SKM-1 (cell line): Measurements from ENCODE around the gene RTKN.
"Not testable (repeated sequence)": the region's sequence is repeated elsewhere in the genome, so short reads cannot be mapped to it uniquely, and the experiment has no call there.

ENCODE experiments used
- DNase-seq: peaks from one replicate; lab custom pipeline; 2025; ENCODE audit not compliant: unreplicated experiment; lab: John Stamatoyannopoulos, UW

The RTKN gene

GRCh38 chr2:74441690-74442482, at the start of gene RTKN:
Gene RTKN (minus strand): TSS chr2:74441937. CDS start chr2:74441816, 121 bp downstream.
- DNase-seq = no peak

DNA sequence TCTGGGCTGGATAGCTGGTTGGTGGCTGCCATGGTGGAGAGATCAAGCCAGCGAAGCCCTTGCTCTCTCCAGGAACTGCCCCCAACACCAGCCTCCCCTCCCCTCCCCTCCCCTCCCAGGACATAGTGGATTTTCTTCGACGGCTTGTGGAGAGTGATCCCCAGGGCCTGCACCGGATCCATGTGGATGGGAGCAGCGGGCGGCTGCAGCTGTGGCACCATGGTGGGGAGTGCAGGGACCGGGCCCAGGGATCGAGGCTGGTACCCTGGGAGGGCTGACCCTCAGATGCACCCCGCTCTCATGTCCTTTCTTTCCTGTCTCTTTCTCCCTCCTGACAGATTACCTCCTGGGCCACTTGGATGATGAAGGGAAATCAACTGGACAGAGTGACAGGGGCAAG, 48.2 kb upstream of the RTKN start:
- DNase-seq = no peak

DNA sequence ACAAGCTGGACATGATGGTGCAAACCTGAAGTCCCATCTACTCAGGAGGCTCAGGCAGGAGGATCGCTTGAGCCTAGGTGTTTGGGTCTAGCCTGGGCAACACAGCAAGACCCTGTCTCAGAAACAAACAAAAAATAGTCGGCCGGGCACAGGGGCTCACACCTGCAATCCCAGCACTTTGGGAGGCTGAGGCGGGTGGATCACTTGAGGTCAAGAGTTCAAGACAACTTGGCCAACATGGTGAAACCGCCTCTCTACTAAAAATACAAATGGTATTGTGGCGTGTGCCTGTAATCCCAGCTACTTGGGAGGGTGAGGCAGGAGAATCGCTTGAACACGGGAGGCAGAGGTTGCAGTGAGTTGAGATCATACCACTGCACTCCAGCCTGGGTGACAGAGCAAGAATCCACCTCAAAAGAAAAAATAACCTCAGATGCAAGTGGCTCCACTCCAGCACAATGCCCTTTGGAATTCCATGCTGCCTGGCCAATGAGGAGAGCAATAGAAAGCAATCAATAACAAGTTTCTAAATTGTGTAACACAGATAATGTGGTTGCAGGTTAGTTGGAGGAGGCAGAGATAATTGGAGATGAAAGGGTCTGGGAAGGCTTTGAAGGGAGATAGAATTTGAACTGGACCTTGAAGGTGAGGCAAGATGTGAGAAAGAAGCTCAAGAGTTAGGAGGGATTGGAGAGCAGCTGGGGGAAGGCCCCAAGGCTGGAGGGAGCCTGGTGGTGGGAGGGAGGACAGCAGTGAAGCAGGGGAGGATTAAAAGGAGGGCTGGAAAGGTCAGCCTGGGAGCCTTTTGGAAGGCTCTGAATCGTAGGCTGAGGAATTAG, 47.1 kb upstream of the RTKN start:
- DNase-seq = no peak

GRCh38 chr2:74486141-74486540, 44.4 kb upstream of the RTKN start:
- no peak for DNase-seq

DNA sequence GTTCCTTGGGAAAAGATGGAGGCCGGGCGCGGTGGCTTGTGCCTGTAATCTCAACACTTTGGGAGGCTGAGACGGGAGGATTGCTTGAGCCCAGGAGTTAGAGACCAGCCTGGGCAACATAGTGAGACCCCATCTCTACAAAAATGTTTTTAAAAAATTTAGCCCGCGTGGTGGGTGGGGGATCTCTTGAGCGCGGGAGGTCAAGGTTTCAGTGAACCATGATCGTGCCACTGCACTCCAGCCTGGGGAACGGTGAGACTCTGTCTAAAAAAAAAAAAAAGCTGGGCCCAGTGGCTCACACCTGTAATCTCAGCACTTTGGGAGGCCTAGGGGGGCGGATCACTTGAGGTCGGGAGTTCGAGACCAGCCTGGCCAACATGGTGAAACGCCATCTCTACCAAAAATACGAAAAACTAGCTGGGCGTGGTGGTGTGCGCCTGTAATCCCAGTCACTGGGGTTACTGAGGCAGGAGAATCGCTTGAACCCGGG, 42.0 kb upstream of the RTKN start:
- not testable (repeated sequence) for DNase-seq

- DNase-seq = peak; percentile 93
Measured at GRCh38 chr2:74482801-74483674, 41.3 kb upstream of the RTKN start, which contains the start of the genes CCDC142 and TTC31. Gene CCDC142 (minus strand): TSS chr2:74482998. CDS start chr2:74482837, 161 bp downstream. Gene TTC31 (plus strand): TSS chr2:74483081. CDS start chr2:74483096, 15 bp downstream.

DNA sequence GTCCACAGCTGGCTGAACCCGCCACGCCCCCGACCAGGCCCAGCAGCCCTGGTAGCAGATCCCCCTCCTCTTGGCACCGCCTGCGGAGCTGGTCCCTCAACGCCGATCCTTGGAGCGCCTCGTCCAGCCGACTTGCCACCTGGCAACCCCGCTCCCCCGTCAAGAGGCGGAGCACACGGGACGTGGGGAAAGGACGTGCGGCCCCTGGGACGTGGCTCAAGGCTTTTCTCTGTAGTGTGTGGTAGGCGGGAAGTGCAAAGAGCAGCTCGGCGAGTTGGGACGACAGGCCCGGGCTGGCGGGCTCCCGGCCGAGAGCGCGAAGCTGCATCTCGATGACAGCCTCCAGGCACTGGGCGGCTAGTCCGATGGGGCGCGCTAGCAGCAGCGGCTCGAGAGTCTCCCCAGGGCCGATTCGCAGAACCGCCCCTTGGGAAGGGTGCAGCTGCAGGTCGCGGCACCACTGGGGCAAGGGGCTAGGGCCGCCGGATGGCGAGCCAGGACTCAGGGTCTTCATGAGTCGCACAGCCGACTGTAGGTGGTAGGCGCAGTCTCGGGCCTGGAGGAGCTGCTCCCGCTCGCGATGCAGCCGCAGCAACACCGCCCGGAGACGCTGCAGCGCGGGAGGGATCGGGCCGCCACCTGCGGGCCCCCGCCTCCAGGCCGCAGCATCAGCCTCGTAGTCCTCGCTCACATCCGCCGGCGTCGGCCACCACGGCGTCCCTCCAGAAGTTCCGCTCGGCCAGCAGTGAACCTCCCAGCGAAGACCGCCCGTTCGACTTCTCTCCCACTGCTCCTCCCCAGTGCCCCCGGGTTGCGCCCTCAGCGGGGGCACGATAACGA, 40.4 kb upstream of the RTKN start:
- DNase-seq = no peak

GRCh38 chr2:74481431-74481830, 39.7 kb upstream of the RTKN start:
- DNase-seq = no peak

- DNase-seq = no peak
Measured at GRCh38 chr2:74474899-74475298, 33.2 kb upstream of the RTKN start.

DNA sequence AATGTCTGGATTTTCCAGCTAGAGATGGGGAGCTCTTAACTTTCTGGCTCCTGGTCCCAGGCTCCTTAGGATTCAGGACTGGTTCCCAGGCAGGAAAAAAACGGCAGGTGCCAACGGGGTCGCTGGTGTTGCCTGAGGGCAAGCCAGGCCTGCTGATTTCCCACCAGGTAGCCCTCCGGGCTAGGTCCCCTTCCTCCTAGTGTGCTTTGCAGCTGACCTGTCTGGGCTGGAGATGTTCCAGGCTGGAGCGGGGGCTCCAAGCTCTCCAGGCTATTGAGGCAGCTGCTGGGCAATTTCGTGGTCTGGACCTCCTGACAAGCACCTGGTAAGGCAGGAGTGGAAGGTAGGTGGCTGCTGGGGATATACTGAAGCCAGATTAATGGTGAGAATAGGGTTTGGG, 32.7 kb upstream of the RTKN start:
- DNase-seq = no peak

DNA sequence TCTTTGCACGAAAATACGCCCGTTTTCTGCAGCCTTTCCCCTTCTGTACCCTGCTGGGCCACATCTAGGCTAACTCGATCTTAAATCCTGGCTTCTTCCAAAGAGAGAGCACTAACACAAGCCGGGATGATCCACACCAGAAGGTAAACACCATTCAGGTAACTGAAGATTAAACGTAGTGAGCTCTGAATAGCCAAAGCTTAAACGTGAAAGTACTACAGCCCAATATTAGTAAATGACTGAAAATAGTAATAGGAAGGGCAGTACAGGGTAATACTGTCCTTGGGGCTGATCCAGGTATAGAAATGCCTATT, 31.2 kb upstream of the RTKN start:
- DNase-seq = no peak

- DNase-seq = peak; percentile 84
Measured at GRCh38 chr2:74472086-74472944, 30.6 kb upstream of the RTKN start, which contains the start of gene MRPL53. Gene MRPL53 (minus strand): TSS chr2:74472680. CDS start chr2:74472660, 20 bp downstream.

- DNase-seq = no peak
Measured at GRCh38 chr2:74471332-74472065, 29.8 kb upstream of the RTKN start.

DNA sequence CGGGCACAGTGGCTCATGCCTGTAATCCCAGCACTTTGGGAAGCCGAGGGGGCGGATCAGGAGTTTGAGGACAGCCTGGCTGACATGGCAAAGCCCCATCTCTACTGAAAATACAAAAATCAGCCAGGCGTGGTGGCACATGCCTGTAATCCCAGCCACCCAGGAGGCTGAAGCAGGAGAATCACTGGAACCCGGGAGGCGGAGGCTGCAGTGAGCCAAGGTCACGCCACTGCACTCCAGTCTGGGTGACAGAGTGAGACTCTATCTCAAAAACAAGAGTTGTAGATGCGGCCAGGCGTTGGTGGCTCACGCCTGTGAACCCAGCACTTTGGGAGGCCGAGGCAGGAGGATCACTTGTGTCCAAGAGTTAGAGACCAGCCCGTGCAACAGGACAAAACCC, 29.0 kb upstream of the RTKN start:
- not testable (repeated sequence) for DNase-seq

DNA sequence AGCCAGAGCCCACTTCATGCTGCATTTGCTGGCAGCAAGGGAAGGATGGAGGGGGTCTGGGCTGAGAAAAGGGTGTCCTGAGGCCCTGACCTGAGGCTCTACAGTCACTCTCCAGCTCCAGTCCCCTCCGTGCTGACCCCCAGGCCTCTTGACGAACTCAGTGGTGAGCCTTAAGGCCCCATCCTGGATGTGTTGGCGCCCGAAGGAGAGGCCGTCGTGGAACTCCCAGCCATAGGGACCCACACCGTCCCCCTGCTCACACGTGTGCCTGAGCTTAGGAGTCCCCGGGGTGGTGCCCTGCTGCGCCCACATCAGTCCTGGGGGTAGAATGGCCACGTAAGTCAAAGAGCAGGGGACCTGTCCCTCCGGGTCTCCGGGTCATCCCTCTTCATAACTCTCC, 22.7 kb upstream of the RTKN start:
- DNase-seq = no peak

DNA sequence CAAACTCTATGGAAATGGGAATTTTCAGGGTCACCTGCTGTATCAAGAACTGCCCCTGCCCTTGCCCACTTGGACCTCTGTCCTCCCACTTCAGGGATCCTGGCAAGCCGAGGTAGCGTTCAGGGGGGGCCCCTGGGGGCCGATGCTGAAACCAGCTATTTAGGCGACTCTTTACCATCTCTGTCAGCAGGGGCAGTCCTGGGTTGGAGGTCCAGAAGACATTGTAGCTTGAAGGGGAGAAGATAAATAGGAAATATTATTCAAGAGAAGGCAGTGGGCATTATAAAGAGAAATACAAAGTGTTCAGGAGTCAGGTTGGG, 21.0 kb upstream of the RTKN start:
- DNase-seq = no peak

GRCh38 chr2:74462054-74462785, 20.5 kb upstream of the RTKN start:
- no peak for DNase-seq
